HUES64 (cell line): ENCODE results near the gene ADCY5. TPM values are rescaled to one million over a fixed set of nuclear protein-coding genes. Genes with fewer than 3 reads are reported as not detected.
A peak's percentile ranks its signal among the peaks of the same experiment; 100 is the strongest.
"Not testable (repeated sequence)": the region's sequence is repeated elsewhere in the genome, so short reads cannot be mapped to it uniquely, and the experiment has no call there.

Experiments used
- H3K27ac ChIP-seq: 2 replicates; pipeline ENCODE4 v1.7.0; 2013; ENCODE audit warnings: low read depth, low read length, inconsistent platforms
- H3K27me3 ChIP-seq: 2 replicates; pipeline ENCODE4 v1.6.1; 2013; ENCODE audit warnings: mild to moderate bottlenecking, low read length; ENCODE audit not compliant: insufficient read depth
- H3K36me3 ChIP-seq: 2 replicates; pipeline ENCODE4 v1.6.1; 2013; ENCODE audit warnings: mild to moderate bottlenecking, low read length; ENCODE audit not compliant: insufficient read depth
- H3K4me1 ChIP-seq: 2 replicates; pipeline ENCODE4 v1.6.1; 2013; ENCODE audit warnings: mild to moderate bottlenecking, low read length, moderate library complexity; ENCODE audit not compliant: insufficient read depth
- H3K4me3 ChIP-seq: 2 replicates; pipeline ENCODE4 v1.5.1; 2013; ENCODE audit warnings: mild to moderate bottlenecking, low read length, moderate library complexity
- H3K9ac ChIP-seq: 2 replicates; pipeline ENCODE4 v1.6.1; 2013; ENCODE audit warnings: mild to moderate bottlenecking, low read depth, low read length
- H3K9me3 ChIP-seq: 2 replicates; pipeline ENCODE4 v1.6.1; 2013; ENCODE audit warnings: low read depth, low read length; ENCODE audit not compliant: insufficient read depth
- WGBS: fragments of 150-250, 120-280 bp; methylation state at CpG from one replicate; pipeline ENCODE4 v1.1.7; 2013; ENCODE audit warnings: missing lambda C conversion rate; 5-methylcytosine and 5-hydroxymethylcytosine counted together
- polyA plus RNA-seq, 2 experiments: library from polyadenylated mRNA; stranded (reverse); fragments of 50-300 nt; gene quantifications; one replicate each; pipeline ENCODE4 v1.2.3, GENCODE V29; 2013

Gene ADCY5
- 3.7 TPM for polyA plus RNA-seq (2013, experiment 1 of 2)
- polyA plus RNA-seq (2013, experiment 2 of 2) = 5.0 TPM

DNA sequence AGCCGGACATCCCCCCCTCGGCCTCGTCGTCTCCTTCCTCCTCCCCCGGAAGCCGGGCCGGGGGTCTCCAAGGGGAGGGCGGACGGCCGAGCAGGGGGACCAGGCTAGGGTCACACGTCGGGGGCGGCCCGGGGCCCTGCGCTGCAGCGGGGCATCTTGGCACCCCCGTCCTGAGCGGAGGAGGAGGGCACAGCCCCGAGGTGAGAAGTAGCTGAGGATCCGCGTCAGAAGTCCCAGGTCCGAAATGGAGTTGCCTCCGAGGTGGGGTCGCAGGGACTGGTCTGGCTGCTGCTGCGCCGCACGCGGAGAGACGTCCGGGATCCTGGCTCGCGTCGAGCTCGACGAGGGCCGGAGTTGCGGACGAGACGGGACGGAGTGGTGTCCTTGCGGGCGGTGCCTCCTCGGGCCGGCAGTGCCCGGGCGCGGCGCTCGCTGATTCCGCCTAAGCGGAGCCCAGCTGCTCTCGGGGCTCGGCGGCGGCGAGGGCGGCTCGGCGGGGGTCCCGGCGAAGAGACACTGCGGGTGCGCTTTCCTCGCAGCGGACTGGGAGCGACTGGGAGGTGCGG is at the start of gene ADCY5:
Gene ADCY5, minus strand, starts transcription at position 555 of the 566 bp plus-strand sequence. Its CDS starts 545 bp downstream, at position 10.
- H3K4me3 ChIP-seq = peak within 1 kb of the TSS; percentile 69
- no peaks in the 10 kb centered on the region; the same call in 1 of the 2 replicates for H3K4me1 ChIP-seq
- WGBS = 2% methylated on average over 67 of the region's 67 CpGs
- 0 out of 2 replicates have a peak within 1 kb of the TSS, but pooled peaks have one; percentile 55 for H3K9ac ChIP-seq
- no peaks in the 10 kb centered on the region for H3K36me3 ChIP-seq
- no peak within 1 kb of the TSS for H3K27ac ChIP-seq
- peaks cover 61% of the 10 kb centered on the region for H3K27me3 ChIP-seq
- H3K9me3 ChIP-seq = no peaks in the 10 kb centered on the region

GRCh38 chr3:123493912-123494311 is 45.0 kb upstream of the ADCY5 start:
- Histone ChIP-seq H3K4me3 (no peak overlapping the region), H3K27me3 (no peaks in the 10 kb centered on the region), H3K4me1 (no peaks in the 10 kb centered on the region), H3K27ac (no peak overlapping the region), H3K9ac (no peak overlapping the region), H3K36me3 (peaks cover 25% of the 10 kb centered on the region), H3K9me3 (no peaks in the 10 kb centered on the region)
- WGBS = 95% methylated on average over 4 of the region's 4 CpGs

DNA sequence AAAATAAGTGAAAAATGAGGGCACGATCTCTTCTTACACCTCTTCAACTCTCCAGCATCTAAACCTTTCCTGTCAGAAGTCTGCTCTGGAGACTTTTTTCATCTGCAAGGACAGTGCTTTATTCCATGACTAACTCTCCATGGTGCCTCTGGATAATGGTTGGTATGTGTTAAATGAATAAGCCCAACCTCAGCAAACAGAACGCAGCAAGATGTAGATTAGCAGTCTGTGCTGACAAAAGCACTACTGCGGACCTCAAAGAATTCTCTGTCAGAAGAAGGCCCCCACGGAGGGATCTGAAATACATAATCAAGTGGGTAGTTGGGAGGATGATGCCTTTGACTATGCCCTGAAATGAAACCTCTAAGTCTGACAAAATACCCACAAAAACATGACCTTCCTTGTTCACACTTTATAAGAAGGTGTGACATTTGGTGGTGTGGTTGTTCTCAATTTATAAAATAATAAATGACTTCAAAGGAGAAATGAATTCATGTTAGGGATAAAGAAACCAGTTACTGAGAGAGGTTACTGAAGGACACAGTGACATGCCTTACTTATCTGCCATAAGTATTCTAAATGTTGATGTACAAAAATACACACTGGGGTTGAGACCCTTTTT is 43.2 kb upstream of the ADCY5 start:
- H3K4me3 ChIP-seq = no peak overlapping the region
- H3K9me3 ChIP-seq = no peaks in the 10 kb centered on the region
- no peak overlapping the region for H3K9ac ChIP-seq
- no peak overlapping the region for H3K27ac ChIP-seq
- WGBS = 89% methylated on average over 4 of the region's 4 CpGs
- no peaks in the 10 kb centered on the region for H3K4me1 ChIP-seq
- H3K36me3 ChIP-seq = peaks cover 12% of the 10 kb centered on the region
- no peaks in the 10 kb centered on the region for H3K27me3 ChIP-seq

DNA sequence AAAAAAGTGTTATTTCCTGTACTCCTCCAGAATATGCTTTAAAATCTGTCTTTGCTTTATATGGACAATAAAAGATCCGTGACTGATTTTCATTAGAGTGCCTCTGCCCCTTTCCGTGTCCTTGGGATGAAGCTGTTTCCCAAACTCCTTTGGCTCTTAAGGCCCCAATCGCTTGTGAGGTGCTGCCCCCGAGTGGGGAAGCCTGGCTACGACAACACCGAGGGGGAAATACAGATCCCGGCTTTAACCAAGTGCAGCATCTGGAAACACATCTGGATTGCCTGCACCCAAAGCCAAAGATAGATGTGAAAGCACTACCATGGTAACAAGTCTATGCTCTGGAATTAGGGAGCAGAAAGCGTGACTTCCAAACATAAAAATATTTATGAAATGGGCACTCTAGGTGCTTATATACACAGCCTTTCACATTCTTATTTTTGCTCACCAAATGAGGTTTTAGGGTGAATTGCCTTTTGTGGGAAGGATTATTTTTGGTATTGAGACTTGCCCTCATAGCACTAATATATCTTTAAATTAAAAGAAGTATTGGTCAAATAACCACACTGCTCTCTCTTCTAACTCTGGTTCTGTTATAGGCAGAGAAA is 40.6 kb upstream of the ADCY5 start:
- Histone ChIP-seq H3K4me3 (no peak overlapping the region), H3K9me3 (no peaks in the 10 kb centered on the region), H3K36me3 (peaks cover 8% of the 10 kb centered on the region; the same call in 1 of the 2 replicates), H3K27me3 (no peaks in the 10 kb centered on the region), H3K9ac (no peak overlapping the region), H3K4me1 (no peaks in the 10 kb centered on the region), H3K27ac (no peak overlapping the region)
- 16% methylated on average over 8 of the region's 8 CpGs for WGBS

DNA sequence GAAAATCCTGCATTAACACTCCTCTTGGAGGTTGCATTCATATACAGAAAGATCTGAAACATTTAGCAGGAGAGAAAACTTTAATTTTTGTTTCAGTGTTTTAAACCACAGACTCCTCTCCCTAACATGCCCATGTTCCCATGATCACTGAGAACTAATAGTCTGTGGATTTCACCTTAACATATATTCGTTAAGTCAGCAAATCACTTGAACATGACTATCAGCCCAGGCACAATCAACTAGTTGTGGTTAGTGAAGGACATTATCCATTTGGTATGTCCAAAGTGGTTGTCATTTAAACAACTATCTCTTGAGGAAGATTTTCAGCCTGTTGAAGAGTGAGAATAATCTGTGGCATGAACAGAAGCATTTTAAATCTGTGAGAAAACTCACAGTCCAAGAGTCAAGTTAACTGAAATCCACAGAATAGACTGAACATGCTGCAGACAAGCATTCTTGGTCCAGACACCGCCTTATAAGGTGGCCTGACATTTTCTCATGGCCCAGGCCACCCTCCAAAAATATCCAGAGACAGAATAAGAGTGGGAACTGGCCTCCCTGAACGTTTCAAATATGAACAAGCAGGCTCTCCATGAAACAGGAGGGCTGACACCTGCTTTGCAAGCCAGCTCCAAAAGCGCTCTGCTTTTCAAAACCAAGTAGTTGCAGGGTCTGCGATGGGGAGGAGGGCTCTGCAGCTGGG is 39.9 kb upstream of the ADCY5 start:
- Histone ChIP-seq H3K27me3 (no peaks in the 10 kb centered on the region), H3K4me3 (no peak overlapping the region), H3K36me3 (peaks cover 1% of the 10 kb centered on the region; the same call in 1 of the 2 replicates), H3K27ac (no peak overlapping the region), H3K4me1 (no peaks in the 10 kb centered on the region), H3K9me3 (no peaks in the 10 kb centered on the region), H3K9ac (no peak overlapping the region)
- 90% methylated on average over 5 of the region's 5 CpGs for WGBS

DNA sequence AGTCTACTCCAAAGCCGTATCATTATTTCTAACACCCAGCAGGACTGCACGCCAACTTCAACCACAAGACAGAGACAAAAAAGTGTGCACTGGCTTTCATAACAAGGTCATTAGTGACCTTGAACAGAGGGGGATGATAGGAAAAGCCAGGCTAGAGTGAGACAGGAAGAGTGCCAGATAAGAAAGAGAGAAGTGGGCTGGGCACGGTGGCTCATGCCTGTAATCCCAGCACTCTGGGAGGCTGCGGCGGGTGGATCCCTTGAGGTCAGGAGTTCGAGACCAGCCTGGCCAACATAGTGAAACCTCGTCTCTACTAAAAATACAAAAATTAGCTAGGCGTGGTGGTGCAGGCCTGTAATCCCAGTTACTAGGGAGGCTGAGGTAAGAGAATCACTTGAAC is 38.2 kb upstream of the ADCY5 start:
- H3K4me3 ChIP-seq, H3K27me3 ChIP-seq, H3K9ac ChIP-seq, H3K4me1 ChIP-seq, H3K27ac ChIP-seq, H3K9me3 ChIP-seq, H3K36me3 ChIP-seq: not testable (repeated sequence)
- WGBS = 98% methylated on average over 8 of the region's 8 CpGs

DNA sequence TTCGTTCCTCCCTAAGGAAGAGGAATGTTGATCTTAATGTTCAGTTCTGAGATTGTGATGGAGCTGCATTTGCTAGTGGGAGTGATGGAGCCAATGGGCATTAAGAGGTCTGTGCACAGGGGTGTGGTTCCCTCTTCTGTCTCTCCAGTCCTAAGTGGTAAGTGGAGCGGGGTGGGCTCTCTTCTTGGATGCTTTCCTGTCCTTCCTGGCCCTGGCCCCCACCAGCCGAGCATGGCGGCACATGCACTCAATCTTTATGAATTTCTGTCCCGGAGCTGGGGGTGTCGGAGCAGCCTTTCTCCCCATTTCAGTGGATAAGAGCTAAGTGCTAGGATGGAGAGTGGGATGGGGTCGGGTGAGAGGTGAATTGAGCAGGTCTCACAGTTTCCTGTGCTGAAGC is 37.6 kb upstream of the ADCY5 start:
- no peak overlapping the region for H3K27ac ChIP-seq
- WGBS = 85% methylated on average over 6 of the region's 7 CpGs

GRCh38 chr3:123485551-123485950 is 36.7 kb upstream of the ADCY5 start:
- Histone ChIP-seq H3K9ac (no peak overlapping the region), H3K27me3 (no peaks in the 10 kb centered on the region), H3K36me3 (no peaks in the 10 kb centered on the region), H3K4me3 (no peak overlapping the region), H3K4me1 (no peaks in the 10 kb centered on the region), H3K27ac (no peak overlapping the region), H3K9me3 (no peaks in the 10 kb centered on the region)
- WGBS = 87% methylated on average over 4 of the region's 4 CpGs

More for the DNA sequence above, 37.6 kb upstream of the ADCY5 start:
- Histone ChIP-seq H3K4me3 (no peak overlapping the region), H3K27me3 (no peaks in the 10 kb centered on the region), H3K36me3 (no peaks in the 10 kb centered on the region), H3K9me3 (no peaks in the 10 kb centered on the region), H3K4me1 (no peaks in the 10 kb centered on the region), H3K9ac (no peak overlapping the region)

GRCh38 chr3:123483146-123483545 is 34.3 kb upstream of the ADCY5 start:
- Histone ChIP-seq H3K27ac (no peak overlapping the region), H3K4me1 (no peaks in the 10 kb centered on the region), H3K4me3 (no peak overlapping the region), H3K9me3 (no peaks in the 10 kb centered on the region), H3K36me3 (no peaks in the 10 kb centered on the region), H3K27me3 (no peaks in the 10 kb centered on the region), H3K9ac (no peak overlapping the region)
- WGBS = 96% methylated on average over 6 of the region's 6 CpGs

DNA sequence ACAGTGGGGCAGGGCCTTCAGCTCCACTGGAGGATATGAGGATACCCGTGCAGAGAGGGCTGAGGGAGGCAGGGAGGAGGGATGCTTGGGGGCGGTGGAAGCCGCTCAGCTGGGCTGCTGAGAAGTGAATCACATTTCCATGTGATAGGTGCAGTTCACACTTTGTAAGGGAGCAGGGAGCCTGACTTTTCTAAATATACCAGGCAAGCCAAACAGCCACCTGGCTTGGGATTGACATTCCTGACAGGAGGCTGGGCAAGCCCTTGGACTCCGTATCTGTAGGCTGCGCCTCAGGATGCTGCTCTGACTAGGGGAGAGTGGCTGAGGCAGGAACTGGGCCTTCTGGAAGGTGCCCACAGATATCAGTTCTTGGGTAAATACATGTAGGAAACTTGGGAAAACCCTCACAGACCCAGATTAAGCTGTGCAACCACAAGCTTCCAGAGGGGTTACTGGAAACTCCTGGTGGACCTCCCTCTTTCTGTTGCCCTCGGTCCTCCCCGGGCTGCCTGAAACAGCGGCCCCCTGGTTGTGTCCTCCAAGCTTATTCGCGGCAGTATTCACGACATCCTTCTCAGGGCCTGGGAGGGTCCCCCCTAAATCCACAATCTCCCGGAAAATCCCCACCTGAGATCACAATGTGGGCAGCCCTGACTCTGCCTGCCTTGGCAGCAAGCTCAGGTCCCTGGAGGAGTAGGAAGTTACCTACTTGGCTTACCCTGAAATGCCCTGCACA is 33.0 kb upstream of the ADCY5 start:
- Histone ChIP-seq H3K27me3 (no peaks in the 10 kb centered on the region), H3K27ac (no peak overlapping the region), H3K4me3 (no peak overlapping the region), H3K9ac (no peak overlapping the region), H3K36me3 (no peaks in the 10 kb centered on the region), H3K4me1 (no peaks in the 10 kb centered on the region), H3K9me3 (no peaks in the 10 kb centered on the region)
- 86% methylated on average over 12 of the region's 12 CpGs for WGBS
